ENCODE data around the gene NRROS.

GRCh38 chr3:196640297-196641018 lies 964 bp downstream of the NRROS start:
- TF ChIP-seq, protein P1, sequence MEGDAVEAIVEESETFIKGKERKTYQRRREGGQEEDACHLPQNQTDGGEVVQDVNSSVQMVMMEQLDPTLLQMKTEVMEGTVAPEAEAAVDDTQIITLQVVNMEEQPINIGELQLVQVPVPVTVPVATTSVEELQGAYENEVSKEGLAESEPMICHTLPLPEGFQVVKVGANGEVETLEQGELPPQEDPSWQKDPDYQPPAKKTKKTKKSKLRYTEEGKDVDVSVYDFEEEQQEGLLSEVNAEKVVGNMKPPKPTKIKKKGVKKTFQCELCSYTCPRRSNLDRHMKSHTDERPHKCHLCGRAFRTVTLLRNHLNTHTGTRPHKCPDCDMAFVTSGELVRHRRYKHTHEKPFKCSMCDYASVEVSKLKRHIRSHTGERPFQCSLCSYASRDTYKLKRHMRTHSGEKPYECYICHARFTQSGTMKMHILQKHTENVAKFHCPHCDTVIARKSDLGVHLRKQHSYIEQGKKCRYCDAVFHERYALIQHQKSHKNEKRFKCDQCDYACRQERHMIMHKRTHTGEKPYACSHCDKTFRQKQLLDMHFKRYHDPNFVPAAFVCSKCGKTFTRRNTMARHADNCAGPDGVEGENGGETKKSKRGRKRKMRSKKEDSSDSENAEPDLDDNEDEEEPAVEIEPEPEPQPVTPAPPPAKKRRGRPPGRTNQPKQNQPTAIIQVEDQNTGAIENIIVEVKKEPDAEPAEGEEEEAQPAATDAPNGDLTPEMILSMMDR (conservative IDR thresholded peaks at IDR 0.05; ENCODE audit: low read depth, low read length), result no peak
- TF ChIP-seq EZH2 (IDR thresholded peaks at IDR 0.05; ENCODE audit: borderline replicate concordance, low read depth, low read length, poor library complexity, severe bottlenecking), result no peak

Data from A673 (cell line).